Sigmoid colon (tissue), 4 donors: Measurements from ENCODE around the gene SCN4B.

Source experiments
- EP300 ChIP-seq, 4 donors: sonication (generic); formaldehyde crosslinking; IDR thresholded peaks; one replicate each; pipeline ENCODE4 v1.6.1; 2017; ENCODE audit warnings: antibody characterized with exemption in 4 of 4
- POLR2A ChIP-seq, 2 donors: fragments of 450-650 bp; IDR thresholded peaks; one replicate each; pipeline ENCODE4 v1.6.1; 2016; ENCODE audit warnings: antibody characterized with exemption in 2 of 2, mild to moderate bottlenecking in 2 of 2, moderate library complexity in 2 of 2
- POLR2AphosphoS5 ChIP-seq, 4 donors: sonication (generic); formaldehyde crosslinking; IDR thresholded peaks; one replicate each; pipeline ENCODE4 v1.6.1; 2017; ENCODE audit warnings: antibody characterized with exemption in 4 of 4

- TF ChIP-seq EP300 (IDR thresholded peaks at IDR 0.05) (no peak), POLR2AphosphoS5 (IDR thresholded peaks at IDR 0.05) (no peak), POLR2A (IDR thresholded peaks at IDR 0.05) (no peak)
Measured at GRCh38 chr11:118199135-118199534, 46.5 kb upstream of the SCN4B start.
